HG03558 (cell line): Measurements from ENCODE around the gene GLIS2.

Source experiments
- ATAC-seq: cut with Tn5 transposase; IDR thresholded peaks from one replicate; pipeline ENCODE4 v1.9.1; 2021; ENCODE audit warnings: moderate number of reproducible peaks; ENCODE audit not compliant: unreplicated experiment; ENCODE audit errors: extremely low read depth

Gene GLIS2

GRCh38 chr16:4378999-4379690 is 63.3 kb downstream of the GLIS2 start:
- no peak for ATAC-seq

DNA sequence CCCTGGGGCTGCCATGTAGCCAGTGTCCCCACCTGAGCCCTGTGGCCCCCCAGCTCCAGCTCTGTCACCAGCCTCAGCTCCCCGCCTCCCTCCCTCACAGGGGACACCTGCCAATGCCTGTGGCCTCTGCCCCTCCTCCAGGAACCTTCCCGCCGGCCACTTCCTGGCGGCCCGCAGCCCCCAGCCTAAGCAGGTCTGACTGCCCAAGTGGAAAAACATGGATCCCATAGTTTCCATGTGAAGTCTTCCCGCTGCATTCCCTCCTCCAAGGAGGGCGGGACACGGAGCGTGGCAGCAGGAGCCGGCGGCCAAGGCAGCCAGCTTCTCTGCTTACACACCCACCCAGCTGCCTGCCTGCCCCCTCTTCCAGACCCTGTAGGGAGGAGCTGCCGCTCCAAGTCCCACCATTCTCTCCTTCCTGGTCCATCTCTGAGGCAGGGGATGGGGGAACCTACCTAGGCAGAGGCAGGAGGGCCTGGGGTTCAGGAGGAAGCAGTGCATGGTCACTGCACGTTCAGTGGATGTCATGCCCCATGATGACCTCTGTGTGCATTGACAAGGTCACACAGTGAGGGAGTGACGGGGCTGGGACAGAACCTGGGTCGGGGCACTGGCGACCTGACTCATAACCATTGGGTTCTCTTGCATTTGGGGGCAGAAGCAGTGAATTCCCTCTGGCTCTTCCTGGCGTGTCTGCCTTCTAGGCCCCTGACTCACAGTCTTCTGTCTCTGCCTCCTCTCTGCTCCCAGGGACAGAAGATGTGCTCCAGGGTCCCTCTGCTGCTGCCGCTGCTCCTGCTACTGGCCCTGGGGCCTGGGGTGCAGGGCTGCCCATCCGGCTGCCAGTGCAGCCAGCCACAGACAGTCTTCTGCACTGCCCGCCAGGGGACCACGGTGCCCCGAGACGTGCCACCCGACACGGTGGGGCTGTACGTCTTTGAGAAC is 64.5 kb downstream of the GLIS2 start:
- no peak for ATAC-seq

GRCh38 chr16:4381072-4381934 is 65.4 kb downstream of the GLIS2 start:
- ATAC-seq = no peak

DNA sequence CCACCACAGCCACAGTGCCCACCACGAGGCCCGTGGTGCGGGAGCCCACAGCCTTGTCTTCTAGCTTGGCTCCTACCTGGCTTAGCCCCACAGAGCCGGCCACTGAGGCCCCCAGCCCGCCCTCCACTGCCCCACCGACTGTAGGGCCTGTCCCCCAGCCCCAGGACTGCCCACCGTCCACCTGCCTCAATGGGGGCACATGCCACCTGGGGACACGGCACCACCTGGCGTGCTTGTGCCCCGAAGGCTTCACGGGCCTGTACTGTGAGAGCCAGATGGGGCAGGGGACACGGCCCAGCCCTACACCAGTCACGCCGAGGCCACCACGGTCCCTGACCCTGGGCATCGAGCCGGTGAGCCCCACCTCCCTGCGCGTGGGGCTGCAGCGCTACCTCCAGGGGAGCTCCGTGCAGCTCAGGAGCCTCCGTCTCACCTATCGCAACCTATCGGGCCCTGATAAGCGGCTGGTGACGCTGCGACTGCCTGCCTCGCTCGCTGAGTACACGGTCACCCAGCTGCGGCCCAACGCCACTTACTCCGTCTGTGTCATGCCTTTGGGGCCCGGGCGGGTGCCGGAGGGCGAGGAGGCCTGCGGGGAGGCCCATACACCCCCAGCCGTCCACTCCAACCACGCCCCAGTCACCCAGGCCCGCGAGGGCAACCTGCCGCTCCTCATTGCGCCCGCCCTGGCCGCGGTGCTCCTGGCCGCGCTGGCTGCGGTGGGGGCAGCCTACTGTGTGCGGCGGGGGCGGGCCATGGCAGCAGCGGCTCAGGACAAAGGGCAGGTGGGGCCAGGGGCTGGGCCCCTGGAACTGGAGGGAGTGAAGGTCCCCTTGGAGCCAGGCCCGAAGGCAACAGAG is 66.3 kb downstream of the GLIS2 start:
- no peak for ATAC-seq

DNA sequence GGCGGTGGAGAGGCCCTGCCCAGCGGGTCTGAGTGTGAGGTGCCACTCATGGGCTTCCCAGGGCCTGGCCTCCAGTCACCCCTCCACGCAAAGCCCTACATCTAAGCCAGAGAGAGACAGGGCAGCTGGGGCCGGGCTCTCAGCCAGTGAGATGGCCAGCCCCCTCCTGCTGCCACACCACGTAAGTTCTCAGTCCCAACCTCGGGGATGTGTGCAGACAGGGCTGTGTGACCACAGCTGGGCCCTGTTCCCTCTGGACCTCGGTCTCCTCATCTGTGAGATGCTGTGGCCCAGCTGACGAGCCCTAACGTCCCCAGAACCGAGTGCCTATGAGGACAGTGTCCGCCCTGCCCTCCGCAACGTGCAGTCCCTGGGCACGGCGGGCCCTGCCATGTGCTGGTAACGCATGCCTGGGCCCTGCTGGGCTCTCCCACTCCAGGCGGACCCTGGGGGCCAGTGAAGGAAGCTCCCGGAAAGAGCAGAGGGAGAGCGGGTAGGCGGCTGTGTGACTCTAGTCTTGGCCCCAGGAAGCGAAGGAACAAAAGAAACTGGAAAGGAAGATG is 67.0 kb downstream of the GLIS2 start:
- ATAC-seq = no peak

- no peak for ATAC-seq
Observed at GRCh38 chr16:4383591-4384444, 68.0 kb downstream of the GLIS2 start.

GRCh38 chr16:4384509-4384942 is 68.7 kb downstream of the GLIS2 start:
- no peak for ATAC-seq

- ATAC-seq = no peak
Observed at GRCh38 chr16:4385066-4385788, 69.4 kb downstream of the GLIS2 start.

GRCh38 chr16:4385789-4386450 is 70.1 kb downstream of the GLIS2 start:
- no peak for ATAC-seq

- ATAC-seq = no peak
Observed at GRCh38 chr16:4386451-4386805, 70.6 kb downstream of the GLIS2 start.

- ATAC-seq = no peak
Observed at GRCh38 chr16:4386951-4387565, 71.2 kb downstream of the GLIS2 start.

DNA sequence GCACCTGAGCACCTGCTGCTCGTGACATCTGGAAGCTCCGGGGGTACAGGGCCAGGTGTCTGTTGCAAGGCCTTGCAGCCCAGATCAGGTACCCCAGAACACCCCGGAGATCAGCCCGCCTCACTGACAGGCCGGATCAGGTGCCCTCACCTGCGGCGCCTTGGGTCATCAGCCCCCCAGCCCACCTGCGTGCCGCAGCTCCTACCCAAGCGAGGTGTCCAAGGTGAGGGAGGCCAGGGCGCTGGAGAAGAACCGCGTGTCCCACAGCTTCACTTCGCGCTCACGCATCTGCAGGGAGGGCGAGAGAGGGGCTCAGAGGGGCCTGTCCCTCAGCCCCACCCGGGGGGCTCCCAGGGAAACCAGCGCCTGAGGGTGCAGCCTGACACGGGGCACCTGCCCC is 71.9 kb downstream of the GLIS2 start:
- no peak for ATAC-seq

DNA sequence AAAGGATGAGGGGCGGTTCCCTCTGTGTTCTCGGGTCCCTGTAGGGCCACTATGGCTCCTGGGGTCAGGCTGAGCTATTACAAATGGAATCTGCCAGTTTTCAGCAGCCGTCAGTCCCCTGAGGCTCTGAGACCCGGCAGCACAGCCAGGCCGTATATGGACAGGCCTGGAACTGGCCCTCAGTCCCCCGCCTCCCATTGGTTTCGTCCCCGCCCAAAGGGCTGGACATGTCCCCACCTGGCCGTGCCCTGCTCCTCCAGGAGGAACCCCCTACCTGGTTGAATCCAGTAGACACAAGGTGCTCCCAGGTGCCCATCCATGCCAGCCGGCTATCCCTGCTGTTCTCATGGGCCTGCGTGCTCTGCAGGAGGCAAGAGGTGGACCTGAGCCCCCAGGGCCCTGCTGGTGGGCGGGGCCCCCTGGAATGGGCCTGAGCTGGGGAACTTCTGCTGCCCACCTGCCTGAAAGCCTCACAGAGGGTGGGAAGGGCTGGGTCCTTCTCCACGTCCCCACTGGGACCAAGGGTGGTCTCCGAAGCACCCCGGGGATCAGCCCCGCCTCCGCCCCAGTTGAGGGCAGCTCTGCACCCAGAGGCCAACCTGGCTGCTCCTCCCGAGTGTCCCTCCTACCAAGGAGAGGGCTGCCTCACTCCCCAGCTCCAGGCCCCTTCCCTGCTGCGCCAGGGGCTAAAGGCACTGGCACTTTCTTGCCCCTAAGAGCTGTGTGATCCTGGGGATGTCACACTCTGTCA is 72.6 kb downstream of the GLIS2 start:
- no peak for ATAC-seq
